Fibroblast of the conjunctiva (primary cell): ENCODE measurements around the gene FHIT.
"Not testable (repeated sequence)": the region's sequence is repeated elsewhere in the genome, so short reads cannot be mapped to it uniquely, and the experiment has no call there.

Experiments
- DNase-seq: peaks from one replicate; pipeline ENCODE4 v3.0.0-alpha.2; 2010; ENCODE audit warnings: low read depth

The FHIT gene

DNA sequence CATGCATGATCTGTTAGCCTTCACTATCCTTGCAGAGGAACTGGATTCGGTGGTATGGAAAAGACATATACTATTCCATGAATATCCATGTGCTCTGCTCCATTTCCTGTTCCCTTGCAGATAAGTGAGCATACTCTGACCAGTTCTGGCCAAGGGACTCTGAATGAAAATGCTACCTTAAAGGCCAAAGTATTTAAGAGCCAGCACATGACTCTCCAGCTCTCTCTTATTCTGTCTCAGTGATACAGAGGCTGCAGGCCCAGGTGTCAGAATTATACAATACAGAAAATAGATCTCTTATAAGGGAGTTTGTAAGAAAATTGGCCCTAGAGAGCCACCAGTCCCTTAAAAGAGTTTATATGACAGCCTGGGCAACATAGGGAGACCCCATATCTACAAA lies 1421.7 kb downstream of the FHIT start:
- no peak for DNase-seq

DNA sequence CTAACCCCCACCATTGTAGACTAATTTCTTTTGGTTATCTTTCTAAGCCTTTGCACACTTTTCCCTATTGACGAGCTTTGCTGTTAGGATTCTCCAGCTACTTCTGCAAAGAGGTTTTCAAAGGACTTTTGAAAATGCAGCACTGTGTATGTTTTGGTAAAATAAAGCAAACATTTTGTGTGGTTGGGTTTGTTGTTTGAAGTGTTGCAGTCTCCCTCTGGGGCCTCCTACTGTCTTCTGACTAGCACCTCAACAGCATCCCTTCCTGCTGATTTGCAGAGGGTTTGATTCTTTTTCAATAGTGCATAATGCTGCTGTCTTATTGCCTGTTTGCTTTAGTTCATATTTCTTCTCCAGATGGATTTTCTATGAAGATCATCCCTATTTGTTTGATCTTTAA lies 1426.4 kb downstream of the FHIT start:
- DNase-seq: no peak

DNA sequence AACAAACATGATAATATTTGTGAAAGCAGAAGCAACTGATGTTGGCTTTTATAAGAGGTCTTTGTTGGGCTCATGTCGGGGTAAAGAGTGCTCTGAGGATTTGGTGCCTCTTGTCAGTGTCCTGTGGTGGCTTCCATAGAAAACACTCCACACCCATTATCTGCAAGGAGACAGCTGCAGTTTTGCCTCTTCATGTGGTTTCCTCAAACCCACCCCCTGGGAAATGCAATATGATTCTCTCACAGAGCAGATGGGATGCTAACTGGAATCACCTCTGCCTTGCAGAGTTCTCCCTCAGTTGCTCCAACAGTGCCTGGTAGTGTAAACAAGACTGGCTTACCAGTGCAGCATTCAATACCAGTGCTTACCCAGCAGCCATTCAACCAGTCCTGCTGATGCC lies 1430.0 kb downstream of the FHIT start:
- no peak for DNase-seq

DNA sequence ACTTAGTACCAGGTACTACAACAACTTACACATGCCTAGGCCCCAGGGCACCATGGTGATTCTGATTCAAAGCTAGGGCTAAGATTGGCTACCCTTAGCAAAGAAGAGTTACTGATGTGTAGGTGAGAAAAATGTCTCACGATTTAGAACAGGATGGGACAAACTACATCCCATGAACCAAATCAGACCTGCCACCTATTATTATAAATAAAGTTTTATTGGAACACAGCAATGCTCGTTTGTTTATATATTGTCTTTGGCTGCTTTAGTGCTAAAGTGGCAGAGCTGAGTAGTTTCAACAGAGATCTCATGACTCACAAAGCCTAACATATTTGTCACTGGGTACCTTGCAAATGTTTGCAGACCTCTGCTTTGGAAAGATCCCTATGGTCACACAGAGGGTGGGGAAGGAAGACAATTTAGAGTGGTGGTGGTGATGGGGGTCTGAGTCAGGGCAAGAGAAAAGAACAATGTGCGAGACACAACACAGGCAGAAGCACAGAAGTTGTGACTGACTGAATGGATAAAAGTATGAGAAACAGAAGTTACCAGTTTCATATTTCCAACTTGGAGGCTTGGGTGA lies 1430.8 kb downstream of the FHIT start:
- DNase-seq: no peak

DNA sequence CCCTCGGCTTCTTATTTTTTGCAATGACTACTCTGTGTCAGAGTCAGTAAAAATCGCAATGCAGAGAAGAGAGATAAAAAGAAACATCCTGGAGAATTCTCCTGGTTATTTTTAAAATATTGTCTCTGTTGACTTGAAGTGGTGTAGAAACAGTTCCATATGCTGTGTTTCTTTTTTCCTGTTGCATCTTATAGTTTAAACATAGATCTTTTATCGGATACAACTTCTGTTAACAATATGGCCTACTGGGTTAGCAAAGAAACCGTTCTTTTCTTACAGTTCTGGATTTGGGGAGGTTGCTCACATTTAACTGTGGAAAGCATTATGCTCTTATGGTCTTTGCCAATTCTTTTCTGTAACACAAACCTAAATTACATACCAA lies 1432.3 kb downstream of the FHIT start:
- no peak for DNase-seq

DNA sequence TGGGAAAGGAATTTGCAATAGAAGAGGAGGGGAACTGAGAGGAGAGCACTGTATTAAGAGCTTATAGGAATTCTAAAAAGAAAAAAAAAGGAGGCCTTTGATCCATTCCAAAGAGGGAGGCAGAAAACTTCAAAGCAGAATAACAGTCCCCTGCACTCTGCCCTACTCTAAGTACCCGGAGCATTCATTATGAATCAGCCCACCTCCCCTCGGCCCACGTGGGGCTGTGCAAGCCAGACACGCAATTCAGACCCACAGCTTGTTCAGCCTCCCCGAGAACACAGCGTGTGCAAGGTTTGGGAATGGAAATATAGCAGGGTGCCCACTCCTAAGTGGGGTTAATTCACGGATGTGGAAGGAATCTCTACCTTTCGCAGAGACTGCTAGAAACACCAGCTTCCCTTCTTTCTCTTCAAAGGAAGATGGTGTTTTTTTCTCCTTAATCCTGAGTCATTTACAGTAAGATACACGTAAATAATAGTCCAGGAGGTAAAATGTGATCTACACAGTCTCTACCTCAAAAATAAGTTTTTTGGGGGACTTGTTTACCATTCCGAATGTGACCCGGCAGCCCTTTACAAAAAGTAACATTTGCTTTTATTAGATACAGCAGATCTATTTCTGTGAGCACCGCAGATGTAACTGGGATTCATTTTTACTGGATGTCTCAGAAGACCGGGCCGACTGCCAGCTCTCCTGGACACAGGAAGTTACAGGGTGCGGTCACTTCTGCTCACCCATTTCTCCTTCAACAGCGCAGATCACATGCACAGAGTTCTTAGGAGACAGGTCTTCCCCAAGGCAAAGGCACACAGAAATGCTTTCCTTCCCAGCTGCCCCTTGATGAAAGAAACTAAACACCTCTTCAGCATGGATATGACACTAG lies 1433.0 kb downstream of the FHIT start:
- peak; percentile 91 for DNase-seq

DNA sequence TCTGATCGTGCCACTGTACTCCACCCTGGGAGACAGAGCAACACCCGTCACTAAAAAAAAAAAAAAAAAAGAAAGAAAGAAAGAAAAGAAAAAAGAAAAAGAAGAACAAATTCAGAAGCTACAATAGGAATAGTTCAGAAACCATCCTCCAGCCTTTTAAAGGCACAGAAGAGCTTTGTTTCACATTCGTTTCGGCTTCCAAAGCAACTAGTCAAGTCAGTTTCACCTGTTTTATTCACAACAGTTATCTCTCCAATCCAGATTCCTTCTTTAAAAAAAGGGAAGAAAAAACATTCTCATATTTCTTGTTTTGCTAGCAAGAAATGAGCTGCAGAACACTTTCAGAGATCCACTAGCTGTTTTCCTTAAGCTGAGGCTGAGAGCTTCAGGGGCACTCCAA lies 1433.7 kb downstream of the FHIT start:
- DNase-seq: no peak

DNA sequence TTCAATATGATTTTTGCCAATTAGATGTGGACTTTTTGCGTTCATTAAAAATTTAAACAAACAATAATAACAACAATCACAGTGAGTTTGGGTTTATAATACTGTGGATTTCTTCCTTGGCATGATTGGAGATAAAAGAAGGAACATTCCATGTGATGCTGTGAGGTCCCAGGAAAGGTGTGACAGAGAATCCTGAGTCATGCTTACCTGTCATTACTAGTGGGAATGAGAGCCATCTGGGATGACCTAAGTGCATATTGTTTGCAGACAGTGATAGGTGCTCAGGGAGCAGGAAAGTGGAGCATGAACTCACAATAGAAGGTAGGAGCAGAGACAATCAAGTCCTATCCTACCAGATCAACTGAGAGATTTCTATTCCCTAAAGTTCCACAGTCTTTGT lies 1434.9 kb downstream of the FHIT start:
- no peak for DNase-seq

DNA sequence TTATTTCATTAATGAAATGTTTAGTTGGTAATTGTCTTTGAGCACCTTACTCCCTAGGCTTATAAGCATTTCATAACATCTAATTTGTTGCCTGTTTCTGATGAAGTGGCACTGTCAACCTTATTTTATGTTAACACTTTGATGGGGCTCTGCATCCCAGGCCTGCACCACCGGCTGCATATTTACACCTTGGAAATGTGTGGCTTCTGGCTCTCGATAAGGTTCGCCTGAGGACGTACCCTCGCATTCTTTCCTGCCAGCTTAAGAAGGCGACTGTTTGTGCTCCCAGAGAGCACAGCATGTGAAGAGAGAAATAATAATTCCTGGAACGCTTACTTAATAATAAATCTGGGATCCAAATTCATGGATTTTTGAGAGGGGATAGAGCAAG lies 1438.1 kb downstream of the FHIT start:
- no peak for DNase-seq

DNA sequence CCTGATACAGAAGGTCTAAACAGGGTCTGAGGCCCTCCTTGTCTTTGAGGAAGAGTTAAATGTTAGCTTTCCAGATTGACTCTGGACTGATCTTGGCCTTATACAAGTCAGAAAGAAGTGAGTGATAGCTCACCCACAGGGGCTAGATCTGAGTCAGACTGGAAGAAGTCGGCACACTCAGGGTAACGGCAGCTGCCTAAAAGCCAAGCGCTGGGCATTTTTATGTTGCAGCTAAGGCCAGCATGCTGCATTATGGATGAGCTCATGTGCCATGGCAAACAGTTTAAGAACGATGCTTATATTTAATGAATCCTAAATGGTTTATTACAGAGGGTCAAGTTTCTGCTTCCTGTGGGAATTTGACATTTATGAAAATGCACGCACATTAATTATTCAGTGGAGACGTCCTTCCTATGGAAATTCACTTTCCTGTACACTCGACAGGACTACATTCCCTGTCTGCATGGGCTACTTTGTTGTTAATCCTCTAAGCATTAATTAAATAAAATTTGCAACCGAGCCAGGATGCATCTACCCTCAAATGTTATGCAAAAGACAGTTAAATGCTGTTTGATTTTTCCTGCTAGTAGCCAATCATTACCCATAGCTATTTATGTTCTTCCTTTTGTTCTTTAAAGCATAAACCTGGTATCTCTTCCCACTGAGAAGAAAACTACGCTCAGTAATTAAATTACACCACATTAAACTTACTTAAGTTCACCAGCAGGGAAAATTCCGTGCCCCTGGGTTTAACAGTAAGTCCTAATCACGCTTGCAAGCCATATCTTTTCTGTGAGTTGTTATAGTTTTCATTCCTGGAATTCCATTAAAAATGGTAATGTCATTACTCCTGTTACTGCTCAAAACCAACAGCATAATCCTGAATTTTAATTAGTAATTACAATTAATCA lies 1438.8 kb downstream of the FHIT start:
- DNase-seq: peak; percentile 17

DNA sequence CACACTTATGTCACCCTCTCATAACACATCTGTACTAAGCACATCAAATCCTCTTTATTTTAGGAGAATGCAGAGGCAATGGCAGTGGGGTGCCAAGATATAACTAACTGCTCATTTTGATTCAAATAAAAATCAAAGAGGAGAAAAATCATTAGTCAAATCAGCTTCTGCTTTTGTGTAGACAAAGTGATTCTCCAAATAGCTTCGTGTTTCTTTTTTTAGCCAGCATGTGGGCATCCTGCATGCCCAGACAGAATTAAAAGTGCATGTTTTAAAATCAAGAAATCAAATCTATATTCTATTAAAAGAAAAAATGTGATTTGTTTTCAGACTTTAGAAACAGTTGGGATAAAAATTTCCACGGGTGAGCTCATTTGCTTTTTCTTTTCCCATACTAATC lies 1440.1 kb downstream of the FHIT start:
- no peak for DNase-seq

DNA sequence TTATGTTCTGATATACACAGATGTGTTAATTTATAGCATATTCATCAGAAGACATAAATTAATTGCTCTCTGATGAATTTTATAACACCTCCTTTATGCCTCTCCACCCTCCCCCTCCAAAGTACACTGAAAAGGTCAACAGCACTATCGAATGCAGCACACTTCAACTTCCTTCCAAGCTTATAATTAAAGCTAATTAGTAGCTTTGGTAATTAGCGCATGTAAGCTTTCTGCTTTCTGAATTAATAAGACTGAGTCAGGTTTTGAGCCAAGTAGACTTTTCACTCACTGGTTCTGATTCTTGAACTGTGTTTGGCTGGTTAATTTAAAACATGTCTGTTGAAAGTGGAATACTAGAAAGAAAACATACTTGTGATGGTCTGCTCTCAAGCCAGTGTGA lies 1440.6 kb downstream of the FHIT start:
- no peak for DNase-seq

DNA sequence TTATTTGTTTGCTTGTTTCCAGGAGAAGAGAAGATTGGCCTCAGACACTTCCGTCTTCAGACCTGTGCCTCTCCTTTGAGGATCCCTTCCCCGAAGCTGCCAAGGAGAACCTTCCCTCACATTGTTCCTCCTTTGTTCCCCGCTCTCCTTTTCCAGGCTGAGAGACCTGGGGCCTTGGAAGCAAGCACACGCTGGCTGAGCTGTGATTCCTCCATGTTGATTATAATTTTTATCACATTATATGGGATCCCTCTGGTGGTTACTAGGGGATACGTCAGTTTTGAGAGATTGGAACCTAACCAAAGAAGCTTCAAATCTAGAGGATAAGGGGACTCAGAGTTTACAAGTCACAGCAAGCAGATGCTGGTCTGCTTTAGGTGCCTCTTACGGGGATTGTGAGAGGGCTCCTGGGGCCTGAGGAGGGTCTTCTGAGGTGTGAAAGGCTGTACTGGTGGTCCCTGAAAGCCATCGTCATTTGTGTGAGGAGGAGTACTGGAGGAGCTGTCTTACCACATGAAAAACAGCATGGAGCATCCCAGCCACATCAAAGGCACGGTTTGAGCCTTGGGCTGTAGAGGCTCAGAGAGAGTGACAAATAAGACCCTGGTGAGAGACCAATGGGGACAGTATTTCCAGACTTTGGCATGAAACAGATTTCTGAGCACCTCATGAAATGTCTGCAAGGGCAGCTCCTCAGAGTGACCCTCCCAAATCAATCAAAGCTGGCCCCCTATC lies 1441.4 kb downstream of the FHIT start:
- peak; percentile 20 for DNase-seq

DNA sequence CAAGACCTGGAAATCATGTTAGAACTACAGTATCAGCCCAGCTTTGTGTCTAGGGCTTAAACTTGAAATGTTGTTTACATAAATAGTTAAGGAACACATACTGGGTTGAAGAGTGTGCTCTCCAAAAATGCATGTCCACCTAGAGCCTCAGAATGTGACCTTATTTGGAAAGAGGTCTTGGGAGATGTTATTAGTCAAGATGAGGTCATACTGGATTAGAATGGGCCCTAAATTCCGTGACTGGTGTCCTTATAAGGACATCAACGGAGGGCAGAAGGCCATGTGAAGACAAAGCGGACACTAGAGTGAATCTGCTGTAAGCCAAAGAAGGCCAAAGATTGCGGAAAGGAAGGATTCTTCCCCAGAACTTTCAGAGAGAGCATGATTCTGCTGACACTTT lies 1442.2 kb downstream of the FHIT start:
- no peak for DNase-seq

DNA sequence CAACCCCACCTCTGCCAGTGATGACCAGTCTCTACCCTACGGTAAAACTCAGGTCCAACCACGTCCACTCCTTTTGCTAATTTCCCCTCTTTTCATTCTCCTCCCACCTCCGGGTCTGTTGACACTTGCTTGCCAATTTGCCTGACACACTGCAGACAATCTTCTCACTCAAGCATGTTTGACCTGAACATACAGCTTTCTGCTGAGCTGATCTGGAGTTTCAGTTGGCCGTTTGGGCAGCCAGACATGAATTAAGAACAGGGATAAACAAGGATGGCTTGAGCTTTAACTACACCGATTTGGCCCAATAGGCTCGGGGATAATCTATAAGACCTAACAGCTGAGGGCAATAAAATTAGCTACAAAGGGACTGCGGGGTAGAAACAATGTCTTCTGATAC lies 1442.8 kb downstream of the FHIT start:
- DNase-seq: no peak

DNA sequence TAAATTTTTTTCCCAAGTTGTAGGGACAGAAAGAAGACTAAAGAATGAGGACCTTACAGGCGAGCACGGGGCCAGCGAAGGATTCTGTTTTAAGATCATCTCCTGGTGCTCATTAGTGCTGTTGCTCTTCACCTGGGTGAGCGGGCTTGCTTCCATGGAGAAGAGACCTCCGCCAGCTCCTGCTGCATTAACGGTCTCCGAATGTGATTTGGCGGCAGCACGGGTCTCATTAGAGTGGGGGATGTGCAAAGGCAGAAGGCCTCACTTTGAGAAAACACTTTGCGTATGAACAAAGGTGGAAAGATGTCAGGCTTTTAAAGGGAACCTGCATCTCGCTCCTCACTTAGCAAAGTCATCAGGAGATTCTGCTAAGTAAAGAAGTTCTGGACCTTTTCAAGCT lies 1448.0 kb downstream of the FHIT start:
- no peak for DNase-seq

DNA sequence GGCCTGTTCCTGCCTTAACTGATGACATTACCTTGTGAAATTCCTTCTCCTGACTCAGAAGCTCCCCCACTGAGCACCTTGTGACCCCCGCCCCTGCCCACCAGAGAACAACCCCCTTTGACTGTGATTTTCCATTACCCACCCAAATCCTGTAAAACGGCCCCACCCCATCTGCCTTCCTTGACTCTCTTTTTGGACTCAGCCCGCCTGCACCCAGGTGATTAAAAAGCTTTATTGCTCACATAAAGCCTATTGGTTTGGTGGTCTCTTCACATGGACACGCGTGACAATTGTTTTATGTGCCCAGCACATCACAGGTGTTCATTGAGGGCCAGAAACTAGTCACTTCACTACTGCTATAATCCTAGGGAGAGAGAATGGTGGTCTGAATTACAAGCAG lies 1448.8 kb downstream of the FHIT start:
- not testable (repeated sequence) for DNase-seq

DNA sequence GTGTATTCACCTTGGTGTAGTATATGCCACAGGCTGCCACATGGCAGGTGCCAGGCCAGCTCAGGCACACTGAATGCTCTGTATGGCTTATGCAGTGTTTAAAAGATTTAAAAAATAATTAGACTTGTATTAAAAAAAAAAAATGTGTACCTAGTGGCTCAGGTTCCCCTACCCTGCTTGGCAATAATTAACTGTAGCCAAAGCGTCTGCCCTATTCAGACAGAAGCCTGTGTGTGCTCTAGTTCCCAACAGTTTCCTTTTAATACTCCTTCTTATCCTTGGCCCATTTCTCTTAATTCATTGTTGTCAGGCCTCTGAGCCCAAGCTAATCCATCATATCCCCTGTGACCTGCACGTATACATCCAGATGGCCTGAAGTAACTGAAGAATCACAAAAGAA lies 1449.2 kb downstream of the FHIT start:
- DNase-seq: no peak

DNA sequence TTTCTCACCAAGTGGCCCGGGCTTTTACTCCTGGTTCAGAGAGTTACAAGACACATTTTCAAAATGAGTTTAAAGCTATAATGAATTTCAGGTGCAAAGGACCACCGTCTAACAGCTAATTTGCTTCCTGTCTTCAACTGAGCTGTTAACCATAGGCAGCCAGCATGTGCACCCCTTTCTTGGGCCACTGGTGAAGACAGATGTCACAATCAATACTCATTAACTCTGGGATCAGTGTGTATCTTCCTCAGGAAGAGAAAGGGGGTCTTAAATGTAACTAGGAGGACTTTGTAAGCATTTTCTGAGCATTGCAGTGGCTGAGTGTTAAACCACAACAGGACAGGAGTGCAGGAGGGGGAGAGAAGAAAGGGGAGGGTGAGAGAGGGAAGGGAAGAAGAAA lies 1450.8 kb downstream of the FHIT start:
- DNase-seq: no peak

DNA sequence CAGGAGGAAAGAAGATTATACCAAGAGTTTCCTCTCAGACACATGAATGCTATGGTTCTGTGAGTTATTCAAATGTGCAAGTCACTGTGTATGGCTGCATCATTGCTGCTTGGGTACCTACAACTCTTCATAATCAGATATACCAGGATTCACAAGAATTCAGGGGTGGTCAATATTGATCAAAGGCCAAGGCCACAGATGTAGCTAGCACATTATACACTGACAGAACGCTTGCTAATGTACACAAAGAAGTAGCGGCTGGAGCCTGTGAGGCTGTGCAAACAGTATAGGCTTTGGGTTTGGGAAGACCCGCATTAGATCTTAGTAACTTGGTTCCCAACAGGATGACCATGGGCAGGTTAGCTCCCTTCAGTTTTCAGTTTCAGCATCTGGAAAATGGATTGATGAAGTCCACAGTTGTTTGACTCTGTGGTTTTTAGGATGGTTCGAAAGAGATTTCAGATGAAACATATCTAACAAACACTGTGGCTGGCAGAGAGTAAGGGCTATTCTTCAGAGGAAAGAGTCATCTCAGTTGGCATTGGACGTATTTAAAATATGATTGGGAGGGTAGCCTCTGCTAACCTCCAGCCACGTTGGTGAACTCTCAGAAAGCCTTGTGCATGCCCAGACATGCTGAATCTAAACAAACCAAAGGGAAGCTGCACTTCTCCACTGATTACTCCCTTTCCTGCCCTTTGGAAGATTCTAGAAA lies 1452.7 kb downstream of the FHIT start:
- DNase-seq: no peak

DNA sequence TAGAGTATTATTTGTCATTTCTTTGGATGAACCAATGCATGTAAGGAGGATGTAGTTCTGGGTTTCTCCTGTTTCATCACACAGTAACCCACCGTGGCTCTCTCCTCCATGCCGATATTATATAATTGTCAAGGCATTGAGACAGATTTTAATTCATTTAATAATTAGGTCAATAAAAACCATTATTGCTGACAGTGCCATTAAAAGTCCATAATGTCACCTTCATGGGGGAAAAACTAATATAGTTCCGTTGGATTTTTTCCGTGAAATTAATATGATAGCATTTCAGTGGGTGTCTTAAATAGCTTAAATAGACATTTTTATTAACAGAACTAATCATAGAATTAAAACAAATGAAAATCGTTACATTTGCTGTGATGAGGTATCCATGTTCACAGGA lies 1453.7 kb downstream of the FHIT start:
- no peak for DNase-seq

DNA sequence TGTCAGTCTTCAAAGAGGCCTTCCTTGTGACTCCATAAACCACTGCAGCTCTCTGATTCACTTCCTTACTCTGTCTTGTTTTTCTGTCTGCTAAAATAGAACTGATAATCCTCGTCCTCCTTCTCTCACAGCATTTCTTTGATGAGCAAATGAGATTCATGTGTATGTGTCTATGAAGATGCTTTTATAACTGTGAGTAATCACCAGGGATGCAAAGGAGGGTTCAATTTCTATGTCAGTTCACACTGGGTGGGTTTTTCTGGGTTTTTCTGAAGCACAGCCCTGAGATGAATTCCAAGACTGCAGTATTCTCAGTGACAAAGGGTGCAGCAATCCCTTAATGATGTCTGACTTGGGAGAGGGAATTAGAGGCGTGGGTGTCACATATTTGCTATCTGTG lies 1454.8 kb downstream of the FHIT start:
- DNase-seq: no peak
